ENCODE data around the gene SAMD4B.

Gene SAMD4B

DNA sequence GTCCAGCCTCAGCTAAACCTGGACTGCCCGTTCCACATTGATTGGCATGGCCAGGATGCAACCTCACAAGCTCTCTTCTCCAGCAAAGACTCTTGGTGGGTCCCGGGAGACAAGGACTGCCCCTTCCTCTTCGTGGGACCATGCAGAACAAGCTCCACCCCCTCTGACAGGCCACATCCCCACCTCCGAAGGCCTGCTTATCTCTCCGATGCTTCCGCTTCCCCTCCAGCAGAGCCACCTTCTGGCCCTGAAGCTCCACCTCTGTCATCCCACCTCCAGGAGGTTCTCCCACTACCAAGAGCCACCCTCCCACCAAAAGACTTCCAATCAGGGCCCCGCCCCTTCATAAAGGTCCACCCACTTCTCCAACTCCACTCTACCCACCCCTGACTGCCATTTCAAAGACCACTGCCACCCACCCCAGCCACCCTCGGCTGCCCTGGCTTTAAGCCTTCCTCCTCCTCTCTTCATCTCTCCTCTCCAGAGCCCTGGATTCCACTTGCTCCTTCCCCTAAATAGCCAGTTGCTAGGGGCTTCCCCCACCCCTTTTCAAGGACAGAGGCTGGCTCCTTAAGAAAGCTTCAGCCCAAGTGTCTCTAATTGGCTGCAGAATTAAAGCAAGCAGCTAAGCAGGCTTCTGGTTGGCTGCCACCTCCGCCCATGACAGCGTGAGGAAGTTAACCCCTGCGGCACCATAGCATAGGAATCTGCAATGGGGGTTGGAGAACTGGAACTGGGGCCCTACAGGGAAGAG, 31.5 kb upstream of the SAMD4B start:
- H3K27ac Mint-ChIP-seq = peak overlapping the region; percentile 27
- peaks cover 53% of the 10 kb centered on the region for H3K27me3 Mint-ChIP-seq (ENCODE audit: low read depth, poor library complexity)
- TF ChIP-seq, protein P1, sequence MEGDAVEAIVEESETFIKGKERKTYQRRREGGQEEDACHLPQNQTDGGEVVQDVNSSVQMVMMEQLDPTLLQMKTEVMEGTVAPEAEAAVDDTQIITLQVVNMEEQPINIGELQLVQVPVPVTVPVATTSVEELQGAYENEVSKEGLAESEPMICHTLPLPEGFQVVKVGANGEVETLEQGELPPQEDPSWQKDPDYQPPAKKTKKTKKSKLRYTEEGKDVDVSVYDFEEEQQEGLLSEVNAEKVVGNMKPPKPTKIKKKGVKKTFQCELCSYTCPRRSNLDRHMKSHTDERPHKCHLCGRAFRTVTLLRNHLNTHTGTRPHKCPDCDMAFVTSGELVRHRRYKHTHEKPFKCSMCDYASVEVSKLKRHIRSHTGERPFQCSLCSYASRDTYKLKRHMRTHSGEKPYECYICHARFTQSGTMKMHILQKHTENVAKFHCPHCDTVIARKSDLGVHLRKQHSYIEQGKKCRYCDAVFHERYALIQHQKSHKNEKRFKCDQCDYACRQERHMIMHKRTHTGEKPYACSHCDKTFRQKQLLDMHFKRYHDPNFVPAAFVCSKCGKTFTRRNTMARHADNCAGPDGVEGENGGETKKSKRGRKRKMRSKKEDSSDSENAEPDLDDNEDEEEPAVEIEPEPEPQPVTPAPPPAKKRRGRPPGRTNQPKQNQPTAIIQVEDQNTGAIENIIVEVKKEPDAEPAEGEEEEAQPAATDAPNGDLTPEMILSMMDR (IDR thresholded peaks at IDR 0.05) = no peak
- H3K36me3 Mint-ChIP-seq (ENCODE audit: low read depth) = peaks cover 17% of the 10 kb centered on the region
- no peak for DNase-seq
- no peaks in the 10 kb centered on the region for H3K9me3 Mint-ChIP-seq
- H3K4me3 Mint-ChIP-seq = no peak overlapping the region
- peaks cover 24% of the 10 kb centered on the region for H3K4me1 Mint-ChIP-seq

DNA sequence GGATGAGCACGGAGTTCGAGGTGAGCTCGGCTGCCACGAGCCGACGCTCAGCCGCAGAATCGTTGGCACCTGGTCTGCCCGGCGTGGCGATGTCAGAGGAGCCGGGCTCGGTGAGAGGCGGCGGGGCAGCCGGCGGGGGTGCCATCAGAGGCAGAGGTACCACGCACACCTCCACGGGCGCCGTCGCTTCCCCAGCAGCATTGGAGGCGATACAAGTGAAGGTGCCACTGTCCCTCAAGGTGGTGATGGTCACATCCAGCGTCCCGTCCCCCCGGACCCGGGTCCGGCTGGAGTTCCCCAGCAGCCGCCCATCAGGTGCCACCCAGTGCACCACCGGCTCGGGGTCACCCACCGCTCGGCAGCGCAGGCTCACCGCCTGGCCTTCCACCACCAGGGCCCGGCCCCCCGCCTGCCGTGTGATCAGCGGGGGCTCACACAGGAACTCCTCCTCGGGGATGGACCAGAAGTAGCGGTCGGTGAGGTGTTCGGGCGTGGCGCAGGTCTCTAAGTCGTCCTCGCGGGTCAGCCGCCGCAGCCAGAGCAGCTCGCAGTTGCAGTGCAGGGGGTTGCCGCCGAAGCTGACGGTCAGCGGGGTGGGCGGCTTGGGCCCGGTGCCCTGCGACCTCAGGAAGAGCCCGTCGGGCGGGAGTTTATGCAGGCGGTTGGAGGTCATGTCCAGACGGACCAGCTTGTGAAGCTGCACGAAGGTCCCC, 28.0 kb upstream of the SAMD4B start:
- H3K27me3 Mint-ChIP-seq (ENCODE audit: low read depth, poor library complexity) = peaks cover 29% of the 10 kb centered on the region
- no peaks in the 10 kb centered on the region for H3K9me3 Mint-ChIP-seq
- H3K4me3 Mint-ChIP-seq = no peak overlapping the region

DNA sequence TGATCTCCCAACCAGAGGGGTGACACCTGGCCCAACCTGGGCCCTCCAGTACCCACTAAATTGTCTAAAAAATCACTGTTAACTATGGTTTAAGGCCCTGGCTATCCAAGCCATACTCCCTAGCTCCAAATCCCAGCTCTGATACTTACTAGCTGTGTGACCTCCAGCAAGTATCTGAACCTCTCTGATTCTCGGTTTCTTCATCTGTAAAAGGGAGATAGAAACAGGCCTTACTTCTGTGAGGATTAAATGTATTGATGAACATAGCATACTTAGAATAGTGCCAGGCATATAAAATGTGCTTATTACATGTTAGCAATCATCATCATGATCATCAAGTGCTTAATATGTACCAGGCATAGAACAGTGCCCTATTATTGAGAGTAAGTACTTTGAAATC, 26.3 kb upstream of the SAMD4B start:
- DNase-seq = no peak
- Mint-ChIP-seq H3K4me3 (no peak overlapping the region), H3K27me3 (ENCODE audit: low read depth, poor library complexity) (peaks cover 15% of the 10 kb centered on the region), H3K36me3 (ENCODE audit: low read depth) (peaks cover 20% of the 10 kb centered on the region), H3K9me3 (no peaks in the 10 kb centered on the region), H3K27ac (no peak overlapping the region), H3K4me1 (peaks cover 21% of the 10 kb centered on the region)
- TF ChIP-seq, protein P1 (IDR thresholded peaks at IDR 0.05) = no peak

More for the DNA sequence above, 28.0 kb upstream of the SAMD4B start:
- Mint-ChIP-seq H3K36me3 (ENCODE audit: low read depth) (peaks cover 20% of the 10 kb centered on the region), H3K4me1 (peaks cover 15% of the 10 kb centered on the region), H3K27ac (no peak overlapping the region)
- TF ChIP-seq, protein P1 (IDR thresholded peaks at IDR 0.05) = no peak
- no peak for DNase-seq

DNA sequence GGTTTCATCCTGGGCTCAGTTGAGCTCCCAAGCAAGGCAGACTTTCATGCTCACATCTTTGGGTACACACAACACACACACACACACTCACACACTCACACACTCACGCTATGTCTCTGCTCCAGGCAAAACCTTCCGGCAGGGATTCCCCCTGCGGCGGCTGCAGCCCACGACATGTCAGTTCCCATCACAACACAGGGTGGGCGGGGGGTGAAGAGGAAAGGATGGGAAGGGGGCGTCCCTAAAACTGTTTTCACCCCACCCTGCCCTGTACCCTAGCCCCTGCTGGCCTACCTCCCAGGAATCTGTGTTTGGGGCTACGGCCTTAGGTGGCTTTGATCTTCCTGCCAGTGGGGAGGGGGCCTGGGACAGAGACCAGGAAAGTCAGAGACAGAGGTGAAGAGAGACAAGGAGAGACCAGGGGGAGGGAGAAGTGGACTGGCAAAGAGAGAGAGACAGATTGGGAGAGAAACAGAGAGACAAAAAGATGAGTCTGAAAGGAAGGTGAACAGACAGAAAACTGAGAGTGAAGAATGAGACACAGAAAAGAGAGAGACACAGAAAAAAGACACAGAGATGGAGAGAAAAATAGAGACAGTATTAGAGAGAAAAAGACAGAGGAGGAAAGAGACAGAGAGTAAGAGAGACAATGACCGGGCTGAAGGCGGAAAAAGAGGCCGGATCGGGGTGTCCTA, 25.4 kb upstream of the SAMD4B start:
- H3K4me3 Mint-ChIP-seq = no peak overlapping the region
- TF ChIP-seq, protein P1 (IDR thresholded peaks at IDR 0.05) = no peak
- DNase-seq = no peak
- no peaks in the 10 kb centered on the region for H3K9me3 Mint-ChIP-seq
- H3K4me1 Mint-ChIP-seq = peaks cover 17% of the 10 kb centered on the region
- H3K27ac Mint-ChIP-seq = no peak overlapping the region
- peaks cover 13% of the 10 kb centered on the region for H3K36me3 Mint-ChIP-seq (ENCODE audit: low read depth)
- peaks cover 23% of the 10 kb centered on the region for H3K27me3 Mint-ChIP-seq (ENCODE audit: low read depth, poor library complexity)

GRCh38 chr19:39317476-39317875, 24.7 kb upstream of the SAMD4B start:
- Mint-ChIP-seq H3K27ac (no peak overlapping the region), H3K36me3 (ENCODE audit: low read depth) (peaks cover 13% of the 10 kb centered on the region), H3K4me3 (no peak overlapping the region)

More at GRCh38 chr19:39317476-39317875, 24.7 kb upstream of the SAMD4B start:
- H3K9me3 Mint-ChIP-seq = no peaks in the 10 kb centered on the region
- TF ChIP-seq, protein P1 (IDR thresholded peaks at IDR 0.05) = no peak
- peaks cover 28% of the 10 kb centered on the region for H3K27me3 Mint-ChIP-seq (ENCODE audit: low read depth, poor library complexity)
- DNase-seq = no peak
- H3K4me1 Mint-ChIP-seq = peaks cover 17% of the 10 kb centered on the region

Measured in nephron progenitor cell (in vitro differentiated cells).